GM18867 (cell line): ENCODE measurements around the gene KIAA1671.

Experiments
- ATAC-seq: cut with Tn5 transposase; IDR thresholded peaks from one replicate; pipeline ENCODE4 v1.9.1; 2021; ENCODE audit warnings: mild to moderate bottlenecking, moderate library complexity; ENCODE audit not compliant: unreplicated experiment

KIAA1671 gene

GRCh38 chr22:24977370-24978221, 25.1 kb downstream of the KIAA1671 start:
- ATAC-seq, result no peak

GRCh38 chr22:24978308-24978707, 25.8 kb downstream of the KIAA1671 start:
- no peak for ATAC-seq

GRCh38 chr22:24981066-24981465, 28.6 kb downstream of the KIAA1671 start:
- ATAC-seq, result no peak

GRCh38 chr22:24981656-24982055, 29.1 kb downstream of the KIAA1671 start:
- ATAC-seq, result no peak

- ATAC-seq, result no peak
Observed at GRCh38 chr22:24982301-24983056, 30.0 kb downstream of the KIAA1671 start.

- no peak for ATAC-seq
Observed at GRCh38 chr22:24983151-24983550, 30.6 kb downstream of the KIAA1671 start.

GRCh38 chr22:24984122-24984521, 31.6 kb downstream of the KIAA1671 start:
- ATAC-seq, result no peak

- ATAC-seq, result no peak
Observed at GRCh38 chr22:24985826-24986214, 33.3 kb downstream of the KIAA1671 start.

GRCh38 chr22:24986816-24987215, 34.3 kb downstream of the KIAA1671 start:
- ATAC-seq, result no peak

- ATAC-seq, result no peak
Observed at GRCh38 chr22:24989135-24989534, 36.6 kb downstream of the KIAA1671 start.

- ATAC-seq, result no peak
Observed at GRCh38 chr22:24989541-24989951, 37.0 kb downstream of the KIAA1671 start.

- ATAC-seq, result no peak
Observed at GRCh38 chr22:24990344-24990905, 37.9 kb downstream of the KIAA1671 start.

GRCh38 chr22:24992946-24993345, 40.4 kb downstream of the KIAA1671 start:
- no peak for ATAC-seq

- no peak for ATAC-seq
Observed at GRCh38 chr22:24994070-24994763, 41.7 kb downstream of the KIAA1671 start.

GRCh38 chr22:24995649-24996180, 43.2 kb downstream of the KIAA1671 start:
- ATAC-seq, result no peak

GRCh38 chr22:24996420-24996952, 44.0 kb downstream of the KIAA1671 start:
- no peak for ATAC-seq

GRCh38 chr22:24997023-24997422, 44.5 kb downstream of the KIAA1671 start:
- no peak for ATAC-seq

- ATAC-seq, result no peak
Observed at GRCh38 chr22:25000686-25001085, 48.2 kb downstream of the KIAA1671 start.

GRCh38 chr22:25002241-25002985, 49.9 kb downstream of the KIAA1671 start:
- ATAC-seq, result no peak

GRCh38 chr22:25006354-25006753, 53.8 kb downstream of the KIAA1671 start:
- no peak for ATAC-seq
